Tibial artery (tissue), 4 donors: ENCODE results near the gene GTF2H2.
"Not testable (repeated sequence)": the region's sequence is repeated elsewhere in the genome, so short reads cannot be mapped to it uniquely, and the experiment has no call there.

Experiments
- DNase-seq, 2 donors: peaks; one replicate each; pipeline ENCODE4 v3.0.0-alpha.2; 2019
- H3K27ac ChIP-seq, 2 donors: fragments of 200-600 bp; sonication (generic) in 1 of 2; 1 replicate in 1 of 2; 2 replicates in 1 of 2; pipeline ENCODE4 v1.5.1; 2018 to 2019; ENCODE audit warnings: mild to moderate bottlenecking in 1 of 2
- H3K27me3 ChIP-seq, 2 donors: fragments of 200-600 bp; sonication (generic) in 1 of 2; one replicate each; pipeline versions ENCODE4 v1.5.1 to v1.6.0; 2016 to 2019
- H3K36me3 ChIP-seq, 3 donors: fragments of 200-600 bp; sonication (generic) in 2 of 3; one replicate each; pipeline ENCODE4 v1.5.1; 2016 to 2019; ENCODE audit warnings: mild to moderate bottlenecking in 2 of 3
- H3K4me1 ChIP-seq, 4 donors: fragments of 200-600 bp; sonication (generic) in 2 of 4; 1 replicate in 3 of 4; 2 replicates in 1 of 4; pipeline ENCODE4 v1.5.1; 2016 to 2019
- H3K4me3 ChIP-seq, 2 donors: fragments of 200-600 bp; sonication (generic) in 1 of 2; 1 replicate in 1 of 2; 2 replicates in 1 of 2; pipeline ENCODE4 v1.5.1; 2018 to 2019; ENCODE audit warnings: mild to moderate bottlenecking in 2 of 2
- H3K9me3 ChIP-seq, 3 donors: fragments of 200-600 bp; sonication (generic) in 1 of 3; one replicate each; pipeline ENCODE4 v1.5.1; 2016 to 2019
- intact Hi-C: fragments of 100-400 bp; cut with DNase I; formaldehyde crosslinking; loops from one replicate; pipeline ENCODE4 v1.15.0; 2023; ENCODE audit warnings: low total_unique reads

The GTF2H2 gene

GRCh38 chr5:71067262-71067928 is at the start of gene GTF2H2:
Gene GTF2H2, minus strand, starts transcription at chr5:71067676. Its CDS starts 4,913 bp downstream, at chr5:71062763.
- H3K36me3 ChIP-seq, H3K4me1 ChIP-seq, H3K27ac ChIP-seq, DNase-seq, H3K4me3 ChIP-seq, H3K9me3 ChIP-seq, intact Hi-C loops, H3K27me3 ChIP-seq: not testable (repeated sequence)

- intact Hi-C loops, result not testable (repeated sequence)
Measured at GRCh38 chr5:71109730-71110275, 42.3 kb upstream of the GTF2H2 start.

DNA sequence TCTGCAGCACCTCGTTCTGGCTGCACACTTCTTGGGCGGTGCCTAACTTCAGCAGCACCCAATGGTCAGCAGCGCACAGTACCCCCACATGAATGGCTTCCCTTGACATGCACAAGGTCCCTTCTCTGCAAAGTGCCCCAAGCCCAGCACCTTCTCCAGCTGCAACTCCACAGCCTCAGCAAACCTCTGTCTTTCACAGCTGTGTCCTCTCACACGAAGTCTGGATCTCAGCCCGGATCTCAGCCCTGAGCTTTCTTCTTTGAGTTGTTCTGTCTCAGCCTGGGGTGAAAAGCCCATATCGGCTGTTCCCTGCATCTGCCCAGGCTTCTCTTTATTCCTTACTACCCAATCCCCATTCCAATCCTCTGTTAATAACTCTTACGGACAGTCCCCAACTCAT is 32.5 kb upstream of the GTF2H2 start:
- intact Hi-C loops, H3K36me3 ChIP-seq, H3K9me3 ChIP-seq, H3K27ac ChIP-seq, H3K4me1 ChIP-seq, DNase-seq, H3K27me3 ChIP-seq, H3K4me3 ChIP-seq: not testable (repeated sequence)

More at GRCh38 chr5:71109730-71110275, 42.3 kb upstream of the GTF2H2 start:
- not testable (repeated sequence) for H3K27ac ChIP-seq, H3K4me3 ChIP-seq, H3K4me1 ChIP-seq, H3K27me3 ChIP-seq, H3K36me3 ChIP-seq, DNase-seq, H3K9me3 ChIP-seq

DNA sequence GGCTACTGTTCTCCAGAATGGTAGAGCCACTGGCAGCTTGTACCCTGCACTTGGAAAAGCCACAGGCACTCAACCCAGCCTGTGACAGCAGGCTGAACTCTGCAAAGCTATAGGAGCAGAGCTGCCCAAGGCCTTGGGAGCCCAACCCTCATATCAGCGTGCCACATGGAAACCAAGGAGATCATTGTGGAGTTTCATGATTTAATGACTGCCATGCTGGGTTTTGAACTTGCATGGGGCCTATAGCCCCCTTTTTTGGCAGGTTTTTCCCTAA is 30.4 kb upstream of the GTF2H2 start:
- H3K36me3 ChIP-seq, DNase-seq, H3K4me1 ChIP-seq, H3K4me3 ChIP-seq, H3K27me3 ChIP-seq, intact Hi-C loops, H3K27ac ChIP-seq, H3K9me3 ChIP-seq: not testable (repeated sequence)

- H3K4me3 ChIP-seq, H3K9me3 ChIP-seq, H3K27me3 ChIP-seq, H3K4me1 ChIP-seq, H3K27ac ChIP-seq, intact Hi-C loops, H3K36me3 ChIP-seq, DNase-seq: not testable (repeated sequence)
Measured at GRCh38 chr5:71097173-71097929, 29.9 kb upstream of the GTF2H2 start.

DNA sequence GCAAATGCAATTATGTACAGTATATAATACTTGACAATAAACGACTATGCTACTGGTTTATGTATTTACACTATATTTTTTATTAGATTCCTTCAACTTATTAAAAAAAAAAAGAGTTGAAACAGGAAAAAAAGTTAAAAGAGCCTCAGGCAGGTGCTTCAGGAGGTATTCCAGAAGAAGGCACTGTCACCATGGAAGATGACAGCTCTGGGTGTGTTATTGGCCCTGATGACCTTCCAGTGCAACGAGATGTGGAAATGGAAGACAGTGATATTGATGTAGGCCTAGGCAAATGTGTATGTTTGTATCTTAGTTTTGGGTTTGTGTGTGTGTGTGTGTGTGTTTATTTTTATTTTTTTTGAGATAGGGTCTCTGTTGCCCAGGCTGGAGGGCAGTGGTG is 22.3 kb upstream of the GTF2H2 start:
- H3K9me3 ChIP-seq, H3K27me3 ChIP-seq, H3K36me3 ChIP-seq, DNase-seq, H3K4me3 ChIP-seq, intact Hi-C loops, H3K4me1 ChIP-seq, H3K27ac ChIP-seq: not testable (repeated sequence)

GRCh38 chr5:71088754-71089153 is 21.3 kb upstream of the GTF2H2 start:
- DNase-seq, intact Hi-C loops, H3K4me1 ChIP-seq, H3K27me3 ChIP-seq, H3K9me3 ChIP-seq, H3K27ac ChIP-seq, H3K36me3 ChIP-seq, H3K4me3 ChIP-seq: not testable (repeated sequence)

DNA sequence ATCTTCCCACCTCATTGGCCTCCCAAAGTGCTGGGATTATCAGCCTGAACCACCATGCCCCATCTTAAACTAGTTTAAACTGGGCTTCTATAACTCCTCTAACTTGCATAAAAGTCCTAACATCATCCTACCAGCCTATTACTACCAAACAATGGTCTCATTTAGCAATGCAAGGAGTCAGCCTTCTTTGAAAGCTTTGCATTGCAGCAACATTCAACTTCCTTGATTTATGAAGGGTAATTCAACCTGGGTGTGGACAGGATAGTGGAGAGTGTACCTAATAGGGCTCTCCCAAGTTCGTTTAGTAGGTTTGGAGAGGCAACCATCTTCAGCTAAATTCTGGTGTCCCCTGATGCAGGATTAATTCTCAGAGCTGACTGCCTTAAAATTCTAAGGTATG is 18.7 kb upstream of the GTF2H2 start:
- H3K36me3 ChIP-seq, H3K9me3 ChIP-seq, H3K4me3 ChIP-seq, intact Hi-C loops, H3K27ac ChIP-seq, DNase-seq, H3K4me1 ChIP-seq, H3K27me3 ChIP-seq: not testable (repeated sequence)

DNA sequence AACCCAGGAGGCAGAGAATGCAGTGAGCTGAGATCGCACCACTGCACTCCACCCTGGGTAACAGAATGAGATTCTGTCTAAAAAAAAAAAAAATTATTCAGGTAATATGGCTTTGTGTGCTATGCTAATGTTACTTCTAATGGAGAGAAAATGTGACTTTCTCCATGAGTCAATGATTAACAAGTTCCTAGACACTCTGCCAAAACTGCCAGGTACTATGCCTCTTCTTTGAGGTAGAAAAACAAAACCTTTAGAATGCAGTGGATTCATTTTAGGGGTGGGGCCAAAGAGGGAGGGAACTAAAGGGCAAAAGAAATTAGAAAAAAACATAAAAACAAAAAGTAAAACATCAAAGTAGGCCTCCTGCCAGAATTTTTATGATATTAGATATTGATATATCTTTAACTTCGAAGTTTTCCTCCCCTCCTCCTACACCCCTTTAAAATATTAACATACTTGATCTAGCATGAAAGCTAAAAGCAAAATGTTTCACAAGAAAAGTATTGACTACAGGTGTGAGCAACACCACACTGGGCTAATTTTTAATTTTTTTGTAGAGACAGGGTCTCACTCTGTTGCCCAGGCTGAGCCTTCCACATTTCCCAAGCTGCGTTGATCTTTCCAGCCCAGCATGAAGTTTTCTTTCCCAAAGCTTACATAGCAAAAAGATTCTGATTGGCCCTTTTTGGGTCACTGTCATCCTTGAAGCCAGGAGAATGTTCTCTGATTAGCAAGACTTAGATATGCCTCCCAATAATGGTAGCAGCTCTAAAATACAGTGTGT is 17.0 kb upstream of the GTF2H2 start:
- H3K27ac ChIP-seq, H3K36me3 ChIP-seq, H3K9me3 ChIP-seq, intact Hi-C loops, H3K27me3 ChIP-seq, H3K4me3 ChIP-seq, DNase-seq, H3K4me1 ChIP-seq: not testable (repeated sequence)

- H3K27me3 ChIP-seq, H3K27ac ChIP-seq, H3K4me1 ChIP-seq, DNase-seq, H3K4me3 ChIP-seq, H3K9me3 ChIP-seq, intact Hi-C loops, H3K36me3 ChIP-seq: not testable (repeated sequence)
Measured at GRCh38 chr5:71082898-71083297, 15.4 kb upstream of the GTF2H2 start.

DNA sequence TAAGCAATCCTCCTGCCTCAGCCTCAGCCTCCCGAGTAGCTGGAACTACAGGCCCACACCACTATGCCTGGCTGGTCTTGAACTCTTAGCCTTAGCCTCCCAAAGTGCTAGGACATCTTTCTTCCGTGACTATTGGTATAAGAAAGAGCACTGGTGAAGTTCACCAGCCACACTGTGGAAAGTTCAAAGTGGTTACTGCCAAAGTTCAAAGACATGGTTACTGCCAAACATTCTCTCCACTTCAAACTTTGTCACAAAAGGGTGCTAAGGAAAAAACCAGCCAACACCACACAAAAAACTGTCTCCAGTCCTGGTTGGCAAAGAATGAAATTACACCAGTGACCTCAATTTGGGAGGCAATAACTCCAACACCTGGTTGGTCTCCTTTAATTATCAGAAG is 14.9 kb upstream of the GTF2H2 start:
- H3K4me1 ChIP-seq, H3K9me3 ChIP-seq, DNase-seq, intact Hi-C loops, H3K4me3 ChIP-seq, H3K27me3 ChIP-seq, H3K36me3 ChIP-seq, H3K27ac ChIP-seq: not testable (repeated sequence)

- H3K36me3 ChIP-seq, intact Hi-C loops, H3K9me3 ChIP-seq, DNase-seq, H3K4me3 ChIP-seq, H3K27ac ChIP-seq, H3K4me1 ChIP-seq, H3K27me3 ChIP-seq: not testable (repeated sequence)
Measured at GRCh38 chr5:71061322-71061721, 6.2 kb downstream of the GTF2H2 start.

DNA sequence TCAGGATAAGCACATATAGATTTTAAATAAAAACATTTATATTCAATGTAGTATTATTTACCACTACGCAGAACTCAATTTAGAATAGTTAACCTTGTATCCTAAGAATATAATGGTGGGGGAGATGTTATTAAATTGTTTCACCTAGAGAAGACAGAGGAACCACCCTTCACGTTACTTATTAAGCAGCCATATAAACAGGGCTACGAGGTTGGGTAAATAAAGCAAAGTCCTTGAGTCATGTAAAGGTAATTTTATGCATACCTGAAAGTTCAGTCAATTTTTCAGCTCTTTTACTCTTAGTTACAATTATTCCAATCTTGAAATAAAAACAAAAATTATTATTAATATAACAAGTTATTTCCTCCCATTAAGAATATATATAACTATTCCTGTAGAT is 8.1 kb downstream of the GTF2H2 start:
- intact Hi-C loops, DNase-seq, H3K4me3 ChIP-seq, H3K36me3 ChIP-seq, H3K27ac ChIP-seq, H3K4me1 ChIP-seq, H3K9me3 ChIP-seq, H3K27me3 ChIP-seq: not testable (repeated sequence)

GRCh38 chr5:71044808-71045207 is 22.7 kb downstream of the GTF2H2 start:
- intact Hi-C loops, H3K4me1 ChIP-seq, H3K9me3 ChIP-seq, H3K4me3 ChIP-seq, H3K27me3 ChIP-seq, H3K36me3 ChIP-seq, DNase-seq, H3K27ac ChIP-seq: not testable (repeated sequence)
